ENCODE measurements around the gene PCSK6.

PCSK6 gene

GRCh38 chr15:101390462-101390861 is 99.0 kb downstream of the PCSK6 start:
- no peak overlapping the region for H3K4me3 ChIP-seq (ENCODE audit: control insufficient read depth, low read depth, low read length)
- no peak for TF ChIP-seq CTCF (IDR thresholded peaks at IDR 0.05; ENCODE audit: control insufficient read depth, insufficient read depth, low read depth, low read length, missing control alignments)

GRCh38 chr15:101390060-101390459 is 99.4 kb downstream of the PCSK6 start:
- TF ChIP-seq CTCF (IDR thresholded peaks at IDR 0.05; ENCODE audit: control insufficient read depth, insufficient read depth, low read depth, low read length, missing control alignments): no peak
- no peak for DNase-seq (ENCODE audit: low read depth)
- H3K4me3 ChIP-seq (ENCODE audit: control insufficient read depth, low read depth, low read length): no peak overlapping the region

More at GRCh38 chr15:101390462-101390861, 99.0 kb downstream of the PCSK6 start:
- DNase-seq (ENCODE audit: low read depth): no peak

- no peak for DNase-seq (ENCODE audit: low read depth)
- H3K4me3 ChIP-seq (ENCODE audit: control insufficient read depth, low read depth, low read length): no peak overlapping the region
- TF ChIP-seq CTCF (IDR thresholded peaks at IDR 0.05; ENCODE audit: control insufficient read depth, insufficient read depth, low read depth, low read length, missing control alignments): no peak
These were observed 100.1 kb downstream of the PCSK6 start for GRCh38 chr15:101389362-101389761.

GRCh38 chr15:101388046-101388445 is 101.5 kb downstream of the PCSK6 start:
- DNase-seq (ENCODE audit: low read depth): no peak
- no peak overlapping the region for H3K4me3 ChIP-seq (ENCODE audit: control insufficient read depth, low read depth, low read length)
- no peak for TF ChIP-seq CTCF (IDR thresholded peaks at IDR 0.05; ENCODE audit: control insufficient read depth, insufficient read depth, low read depth, low read length, missing control alignments)

GRCh38 chr15:101387574-101387973 is 101.9 kb downstream of the PCSK6 start:
- DNase-seq (ENCODE audit: low read depth): no peak
- TF ChIP-seq CTCF (IDR thresholded peaks at IDR 0.05; ENCODE audit: control insufficient read depth, insufficient read depth, low read depth, low read length, missing control alignments): no peak
- no peak overlapping the region for H3K4me3 ChIP-seq (ENCODE audit: control insufficient read depth, low read depth, low read length)

- TF ChIP-seq CTCF (IDR thresholded peaks at IDR 0.05; ENCODE audit: control insufficient read depth, insufficient read depth, low read depth, low read length, missing control alignments): no peak
- no peak overlapping the region for H3K4me3 ChIP-seq (ENCODE audit: control insufficient read depth, low read depth, low read length)
- no peak for DNase-seq (ENCODE audit: low read depth)
These were observed 102.5 kb downstream of the PCSK6 start for GRCh38 chr15:101386967-101387366.

GRCh38 chr15:101386006-101386405 is 103.5 kb downstream of the PCSK6 start:
- TF ChIP-seq CTCF (IDR thresholded peaks at IDR 0.05; ENCODE audit: control insufficient read depth, insufficient read depth, low read depth, low read length, missing control alignments): no peak
- no peak overlapping the region for H3K4me3 ChIP-seq (ENCODE audit: control insufficient read depth, low read depth, low read length)
- no peak for DNase-seq (ENCODE audit: low read depth)
